ENCODE results near the gene PLD2.
"Not testable (repeated sequence)": the region's sequence is repeated elsewhere in the genome, so short reads cannot be mapped to it uniquely, and the experiment has no call there.

Gene PLD2

GRCh38 chr17:4852567-4853207 lies 45.7 kb downstream of the PLD2 start:
- Mint-ChIP-seq H3K36me3 (ENCODE audit: low read depth) (peaks cover 38% of the 10 kb centered on the region), H3K27ac (peak overlapping the region; percentile 86), H3K4me1 (ENCODE audit: low read depth) (peaks cover 26% of the 10 kb centered on the region), H3K9me3 (peaks cover 7% of the 10 kb centered on the region), H3K4me3 (no peak overlapping the region), H3K27me3 (ENCODE audit: low read depth) (no peaks in the 10 kb centered on the region)

- Mint-ChIP-seq H3K27ac (peak overlapping the region; percentile 69), H3K9me3 (peaks cover 7% of the 10 kb centered on the region), H3K36me3 (ENCODE audit: low read depth) (peaks cover 39% of the 10 kb centered on the region), H3K4me3 (no peak overlapping the region), H3K27me3 (ENCODE audit: low read depth) (no peaks in the 10 kb centered on the region), H3K4me1 (ENCODE audit: low read depth) (peaks cover 28% of the 10 kb centered on the region)
Observed at GRCh38 chr17:4853208-4853671, 46.3 kb downstream of the PLD2 start.

- Mint-ChIP-seq H3K9me3 (peaks cover 7% of the 10 kb centered on the region), H3K4me3 (no peak overlapping the region), H3K27ac (peak overlapping the region; percentile 41), H3K4me1 (ENCODE audit: low read depth) (peaks cover 31% of the 10 kb centered on the region), H3K27me3 (ENCODE audit: low read depth) (no peaks in the 10 kb centered on the region), H3K36me3 (ENCODE audit: low read depth) (peaks cover 39% of the 10 kb centered on the region)
Observed at GRCh38 chr17:4854111-4854681, 47.2 kb downstream of the PLD2 start.

DNA sequence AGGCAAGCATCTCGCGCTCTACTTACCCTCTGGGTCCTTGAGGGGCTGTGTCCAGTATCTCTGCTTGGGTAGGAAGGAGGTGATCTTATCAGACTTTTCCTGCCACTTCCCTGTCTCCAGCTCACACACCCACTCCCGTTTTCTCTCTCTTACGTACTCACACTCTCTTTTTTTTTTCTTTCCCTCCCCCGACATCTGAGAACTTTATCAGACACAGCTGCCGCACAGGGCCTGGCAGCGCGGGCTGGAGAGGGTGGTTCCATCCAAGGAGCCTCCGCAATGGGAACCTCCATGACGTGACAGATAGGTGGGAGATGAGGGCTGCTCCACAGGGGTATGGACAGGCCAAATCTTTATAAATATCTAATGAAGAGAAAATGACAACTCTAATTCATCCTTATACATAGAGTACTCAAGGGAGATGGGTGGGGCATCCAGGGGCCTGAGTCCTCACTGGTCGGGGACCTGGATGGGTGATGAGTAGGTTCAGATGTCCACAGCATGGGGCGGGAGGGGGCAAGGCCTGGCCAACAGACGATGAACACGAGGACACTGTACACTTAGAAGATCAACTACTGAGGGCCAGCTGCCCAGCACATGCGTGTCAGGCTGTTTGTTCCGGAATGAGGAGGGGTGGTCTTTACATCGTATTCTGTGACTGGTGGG lies 49.5 kb downstream of the PLD2 start:
- Mint-ChIP-seq H3K4me3 (no peak overlapping the region), H3K36me3 (ENCODE audit: low read depth) (peaks cover 33% of the 10 kb centered on the region), H3K4me1 (ENCODE audit: low read depth) (peaks cover 21% of the 10 kb centered on the region), H3K9me3 (peaks cover 7% of the 10 kb centered on the region), H3K27me3 (ENCODE audit: low read depth) (no peaks in the 10 kb centered on the region), H3K27ac (no peak overlapping the region)

DNA sequence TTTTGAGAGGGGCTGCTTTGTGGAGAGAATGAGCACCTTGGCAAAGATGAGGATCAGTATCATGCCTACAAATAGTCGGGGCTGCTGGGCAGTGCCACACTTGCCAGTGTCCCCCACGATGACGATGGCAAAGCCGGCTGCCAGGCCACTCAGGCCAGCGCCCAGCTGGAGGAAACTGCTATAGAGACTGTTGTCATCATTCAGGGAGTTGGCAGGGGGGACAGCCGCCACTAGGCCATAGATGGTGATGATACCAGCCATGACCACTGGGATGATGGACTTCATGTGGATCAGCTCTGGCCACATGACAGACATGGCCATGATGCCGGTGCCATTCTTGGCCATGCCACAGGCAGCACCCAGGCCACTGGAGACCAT lies 50.0 kb downstream of the PLD2 start:
- H3K27ac Mint-ChIP-seq = no peak overlapping the region
- no peak overlapping the region for H3K4me3 Mint-ChIP-seq
- peaks cover 32% of the 10 kb centered on the region for H3K36me3 Mint-ChIP-seq (ENCODE audit: low read depth)
- peaks cover 5% of the 10 kb centered on the region for H3K9me3 Mint-ChIP-seq
- H3K27me3 Mint-ChIP-seq (ENCODE audit: low read depth) = no peaks in the 10 kb centered on the region
- H3K4me1 Mint-ChIP-seq (ENCODE audit: low read depth) = peaks cover 19% of the 10 kb centered on the region

DNA sequence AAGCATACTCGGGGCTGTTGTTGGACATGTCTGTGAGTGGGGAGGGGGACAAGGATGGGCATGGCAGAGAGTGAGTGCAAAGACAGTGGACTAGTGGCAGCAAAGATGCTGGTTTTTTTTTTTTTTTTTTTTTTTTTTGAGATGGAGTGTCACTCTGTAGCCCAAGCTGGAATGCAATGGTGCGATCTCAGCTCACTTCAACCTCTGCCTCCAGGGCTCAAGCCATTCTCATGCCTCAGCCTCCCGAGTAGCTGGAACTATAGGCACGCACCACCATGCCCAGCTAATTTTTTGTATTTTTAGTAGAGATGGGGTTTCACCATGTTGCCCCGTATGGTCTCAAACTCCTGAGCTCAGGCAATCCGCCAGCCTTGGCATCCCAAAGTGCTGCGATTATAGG lies 50.4 kb downstream of the PLD2 start:
- not testable (repeated sequence) for H3K4me3 Mint-ChIP-seq; H3K27me3 Mint-ChIP-seq (ENCODE audit: low read depth); H3K27ac Mint-ChIP-seq; H3K9me3 Mint-ChIP-seq
- peaks cover 28% of the 10 kb centered on the region for H3K36me3 Mint-ChIP-seq (ENCODE audit: low read depth)
- peaks cover 16% of the 10 kb centered on the region for H3K4me1 Mint-ChIP-seq (ENCODE audit: low read depth)

DNA sequence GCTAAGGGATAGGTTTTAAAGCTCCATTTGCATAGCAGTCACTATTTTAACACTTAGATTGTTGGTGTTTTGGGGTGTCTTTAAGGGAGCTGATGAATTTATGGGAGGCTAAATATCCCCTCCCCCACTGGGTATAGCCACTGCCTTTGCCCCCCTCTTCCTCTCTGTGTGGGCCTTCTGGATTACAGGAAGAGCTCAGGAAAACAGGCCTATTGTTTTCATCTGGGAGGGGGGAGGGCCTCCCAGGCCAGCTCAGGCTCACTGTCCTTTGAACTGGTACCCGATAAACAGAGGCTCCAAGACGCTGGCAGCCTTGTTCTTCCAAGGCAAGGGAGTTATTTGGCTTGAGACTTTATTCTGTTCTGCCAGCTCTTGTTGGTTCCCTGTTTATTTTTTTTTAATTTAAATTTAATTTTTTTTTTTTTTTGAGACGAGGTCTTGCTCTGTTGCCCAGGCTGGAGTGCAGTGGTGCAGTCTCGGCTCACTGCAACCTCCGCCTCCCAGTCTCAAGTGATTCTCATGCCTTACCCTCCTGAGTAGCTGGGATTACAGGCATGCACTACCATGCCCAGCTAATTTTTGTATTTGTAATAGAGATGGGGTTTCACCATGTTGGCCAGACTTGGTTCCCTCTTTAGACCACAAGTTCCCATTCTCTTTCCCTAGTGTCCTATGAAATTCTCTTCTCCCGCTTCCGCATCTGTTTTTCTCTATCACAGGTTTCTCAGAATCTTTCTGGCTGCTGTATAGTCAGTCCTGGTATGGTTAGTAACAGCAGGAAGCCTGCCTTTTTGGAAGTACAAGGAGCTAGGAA lies 51.3 kb downstream of the PLD2 start:
- Mint-ChIP-seq H3K4me1 (ENCODE audit: low read depth) (peaks cover 14% of the 10 kb centered on the region), H3K27me3 (ENCODE audit: low read depth) (no peaks in the 10 kb centered on the region), H3K27ac (no peak overlapping the region), H3K36me3 (ENCODE audit: low read depth) (peaks cover 26% of the 10 kb centered on the region), H3K4me3 (no peak overlapping the region), H3K9me3 (no peaks in the 10 kb centered on the region)

GRCh38 chr17:4858882-4859260 lies 51.9 kb downstream of the PLD2 start:
- Mint-ChIP-seq H3K27ac (no peak overlapping the region), H3K4me1 (ENCODE audit: low read depth) (peaks cover 14% of the 10 kb centered on the region), H3K9me3 (no peaks in the 10 kb centered on the region), H3K4me3 (no peak overlapping the region), H3K36me3 (ENCODE audit: low read depth) (peaks cover 23% of the 10 kb centered on the region), H3K27me3 (ENCODE audit: low read depth) (no peaks in the 10 kb centered on the region)

DNA sequence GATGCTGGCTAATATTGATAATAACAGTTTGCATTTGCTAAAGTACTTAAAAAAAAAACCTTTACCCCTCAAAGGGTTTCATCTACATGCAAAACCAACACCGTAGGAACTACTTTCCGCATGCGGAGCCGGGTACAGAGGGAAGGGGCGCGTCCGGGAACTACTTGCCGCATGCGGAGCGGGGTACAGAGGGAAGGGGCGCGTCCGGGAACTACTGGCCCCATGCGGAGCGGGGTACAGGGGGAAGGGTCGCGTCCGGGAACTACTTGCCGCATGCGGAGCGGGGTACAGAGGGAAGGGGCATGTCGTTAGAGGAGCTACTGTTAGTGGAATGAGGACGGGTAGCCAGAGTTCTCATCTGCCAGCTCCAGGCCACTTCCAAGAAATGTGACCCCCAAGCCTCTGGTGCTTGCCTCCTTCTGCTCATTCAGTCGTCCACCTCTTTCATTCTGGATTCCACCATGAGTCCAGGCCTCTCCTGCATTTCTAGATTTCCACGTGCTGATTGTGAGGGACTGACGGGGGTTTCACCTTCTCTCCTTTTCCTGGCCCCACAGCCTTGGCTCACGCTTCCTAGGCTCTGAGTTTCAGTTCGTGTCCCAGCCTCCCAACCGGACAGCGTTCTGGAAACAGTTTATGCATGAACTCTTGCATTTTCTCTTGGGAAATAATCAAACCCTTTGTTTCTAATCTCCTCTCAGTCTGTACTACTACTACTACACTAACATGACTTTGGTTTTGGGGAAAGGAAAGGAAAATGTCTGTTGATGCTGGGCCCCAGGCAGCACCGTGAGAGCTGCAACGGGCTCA lies 53.1 kb downstream of the PLD2 start:
- Mint-ChIP-seq H3K27ac (no peak overlapping the region), H3K9me3 (no peaks in the 10 kb centered on the region), H3K4me1 (ENCODE audit: low read depth) (peaks cover 9% of the 10 kb centered on the region), H3K4me3 (no peak overlapping the region), H3K36me3 (ENCODE audit: low read depth) (peaks cover 16% of the 10 kb centered on the region), H3K27me3 (ENCODE audit: low read depth) (no peaks in the 10 kb centered on the region)

DNA sequence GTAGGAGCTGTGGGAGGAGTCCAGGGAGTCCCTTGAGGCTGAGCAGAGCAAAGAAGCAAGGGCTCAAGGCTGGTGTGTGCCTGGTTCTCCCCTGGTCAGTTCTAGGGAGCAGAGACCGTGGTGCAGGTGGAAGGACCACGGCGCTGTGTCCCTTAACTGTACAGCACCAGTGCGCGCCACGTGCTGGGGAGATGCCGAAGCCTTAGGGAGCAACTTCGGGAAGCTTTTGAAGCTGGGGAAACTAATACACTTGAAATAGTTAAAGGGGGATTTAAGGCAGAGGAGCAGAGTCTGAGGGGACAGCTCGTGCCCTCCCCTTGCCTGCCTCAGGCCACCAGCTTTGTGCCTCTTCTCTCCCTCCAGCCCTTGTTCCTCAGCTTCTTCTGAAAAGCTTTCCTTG lies 53.7 kb downstream of the PLD2 start:
- no peaks in the 10 kb centered on the region for H3K27me3 Mint-ChIP-seq (ENCODE audit: low read depth)
- peaks cover 16% of the 10 kb centered on the region for H3K36me3 Mint-ChIP-seq (ENCODE audit: low read depth)

DNA sequence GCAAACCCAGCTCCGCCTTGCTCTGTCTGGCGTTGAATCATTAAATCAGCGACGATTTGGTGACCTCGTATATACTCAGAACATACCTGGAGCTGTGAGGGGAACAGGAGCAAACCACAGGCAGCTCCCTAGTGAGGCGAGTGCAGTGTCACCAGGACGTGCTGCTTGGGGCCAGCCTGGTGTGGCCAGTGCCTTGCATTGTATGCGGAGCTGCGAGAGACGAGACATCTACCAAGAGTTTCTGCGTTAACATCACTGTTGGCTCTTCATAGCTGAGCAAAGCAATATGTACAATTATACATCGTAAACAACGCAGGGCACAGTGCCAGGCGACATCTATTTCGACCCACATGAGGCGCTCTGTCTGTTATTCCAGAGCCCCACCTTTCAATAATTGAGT lies 54.1 kb downstream of the PLD2 start:
- no peak overlapping the region for H3K27ac Mint-ChIP-seq
- no peaks in the 10 kb centered on the region for H3K27me3 Mint-ChIP-seq (ENCODE audit: low read depth)
- H3K4me3 Mint-ChIP-seq = no peak overlapping the region
- H3K36me3 Mint-ChIP-seq (ENCODE audit: low read depth) = peaks cover 15% of the 10 kb centered on the region
- H3K4me1 Mint-ChIP-seq (ENCODE audit: low read depth) = peaks cover 9% of the 10 kb centered on the region
- H3K9me3 Mint-ChIP-seq = no peaks in the 10 kb centered on the region

More for the DNA sequence above, 53.7 kb downstream of the PLD2 start:
- Mint-ChIP-seq H3K4me1 (ENCODE audit: low read depth) (peaks cover 9% of the 10 kb centered on the region), H3K27ac (no peak overlapping the region), H3K4me3 (no peak overlapping the region), H3K9me3 (no peaks in the 10 kb centered on the region)

DNA sequence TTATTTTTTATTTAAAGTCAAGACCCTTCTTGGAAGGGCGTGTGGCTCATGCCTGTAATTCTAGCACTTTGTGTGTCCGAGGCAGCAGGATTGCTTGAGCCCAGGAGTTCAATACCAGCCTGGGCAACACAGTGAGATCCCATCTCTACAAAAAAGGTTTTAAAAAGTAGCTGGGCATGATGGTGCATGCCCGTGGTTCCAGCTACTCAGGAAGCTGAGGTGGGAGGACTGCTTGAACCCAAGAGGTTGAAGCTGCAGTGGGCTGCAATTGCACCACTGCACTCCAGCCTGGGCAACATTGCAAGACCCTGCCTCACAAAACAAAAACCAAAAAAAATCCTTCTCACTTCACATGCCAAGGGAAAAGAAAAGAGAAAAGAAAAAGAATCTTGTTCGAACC lies 55.8 kb downstream of the PLD2 start:
- Mint-ChIP-seq H3K4me1 (ENCODE audit: low read depth) (peaks cover 7% of the 10 kb centered on the region), H3K36me3 (ENCODE audit: low read depth) (peaks cover 1% of the 10 kb centered on the region), H3K27ac (no peak overlapping the region), H3K27me3 (ENCODE audit: low read depth) (no peaks in the 10 kb centered on the region), H3K9me3 (no peaks in the 10 kb centered on the region), H3K4me3 (no peak overlapping the region)

DNA sequence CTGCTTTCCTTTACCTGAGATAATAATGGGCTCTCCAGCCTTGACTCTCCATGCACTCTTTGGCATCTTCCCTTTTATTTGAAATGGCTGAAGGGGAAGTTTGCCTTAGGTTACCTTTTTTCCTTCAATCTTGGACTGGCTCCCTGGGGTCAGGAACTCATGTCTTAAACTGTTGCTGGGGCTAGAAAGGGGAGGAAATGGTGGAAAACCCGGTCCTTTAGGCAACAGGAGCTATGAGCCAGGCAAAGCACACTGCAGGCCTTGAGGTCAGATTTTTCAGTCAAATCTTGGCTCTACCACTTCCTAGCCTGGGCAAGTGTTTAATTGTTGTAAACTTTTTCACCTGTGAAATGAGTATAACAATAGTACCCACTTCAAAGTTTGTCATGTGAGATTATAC lies 56.4 kb downstream of the PLD2 start:
- Mint-ChIP-seq H3K9me3 (no peaks in the 10 kb centered on the region), H3K4me3 (no peak overlapping the region), H3K36me3 (ENCODE audit: low read depth) (no peaks in the 10 kb centered on the region), H3K27me3 (ENCODE audit: low read depth) (no peaks in the 10 kb centered on the region), H3K27ac (no peak overlapping the region), H3K4me1 (ENCODE audit: low read depth) (peaks cover 6% of the 10 kb centered on the region)

DNA sequence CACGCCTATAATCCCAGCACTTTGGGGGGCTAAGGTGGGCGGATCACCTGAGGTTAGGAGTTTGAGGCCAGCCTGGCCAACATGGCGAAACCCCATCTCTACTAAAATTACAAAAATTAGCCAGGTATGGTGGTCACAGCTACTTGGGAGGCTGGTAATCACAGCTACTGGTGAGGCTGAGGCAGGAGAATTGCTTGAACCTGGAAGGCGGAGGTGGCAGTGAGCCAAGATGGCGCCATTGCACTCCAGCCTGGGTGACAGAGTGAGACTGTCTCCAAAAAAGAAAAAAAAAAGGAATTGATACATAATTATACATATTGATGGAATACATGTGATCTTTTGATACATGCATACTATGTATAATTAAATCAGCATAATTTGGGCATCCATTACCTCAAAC lies 60.6 kb downstream of the PLD2 start:
- H3K4me3 Mint-ChIP-seq; H3K36me3 Mint-ChIP-seq (ENCODE audit: low read depth); H3K9me3 Mint-ChIP-seq; H3K27me3 Mint-ChIP-seq (ENCODE audit: low read depth); H3K4me1 Mint-ChIP-seq (ENCODE audit: low read depth); H3K27ac Mint-ChIP-seq: not testable (repeated sequence)

Data from T-helper 1 cell treated with Interleukin-12 subunit alpha and Interleukin-12 subunit beta and Interleukin-4 antibody, amounts not matched to agents 30 μg/mL and 1 μg/mL, for 36 hours (primary cell).